B cell (primary cell): ENCODE results near the gene CUL9.

Experiments used
- CTCF ChIP-seq: fragments of 200-600 bp; IDR thresholded peaks from one replicate; pipeline ENCODE4 v1.8.0; 2022; ENCODE audit warnings: antibody characterized with exemption, mild to moderate bottlenecking
- EZH2 ChIP-seq: IDR thresholded peaks from 2 replicates; pipeline ENCODE4 v1.6.1; 2012; ENCODE audit warnings: borderline replicate concordance, low read depth, mild to moderate bottlenecking, moderate library complexity, low read length; ENCODE audit not compliant: insufficient read depth, poor library complexity, severe bottlenecking

GRCh38 chr6:43222418-43223059, 40.5 kb downstream of the CUL9 start:
- TF ChIP-seq CTCF (no peak), EZH2 (no peak)
